Right ventricle myocardium superior (tissue), 1 donor: Measurements from ENCODE around the gene P3H4. TPM values are rescaled to one million over a fixed set of nuclear protein-coding genes. Genes with fewer than 3 reads are reported as not detected.

Experiments used
- ATAC-seq: fragments of 200-7000 bp; cut with Tn5 transposase; one replicate; pipeline ENCODE4 v1.9.1; 2020; ENCODE audit warnings: mild to moderate bottlenecking; ENCODE audit not compliant: poor library complexity
- DNase-seq: peaks from one replicate; pipeline ENCODE4 v3.0.0-alpha.2; 2020
- intact Hi-C: fragments of 100-400 bp; cut with DNase I; formaldehyde crosslinking; loops from one replicate; pipeline ENCODE4 v1.11.2; 2022
- total RNA-seq: library from RNA; stranded (reverse); fragmentation: NEBNext Ultra II Directional; extraction: Animal tissue kit (Norgen Biotek cat#: 25700); gene quantifications from one replicate; pipeline ENCODE4 v1.2.1, GENCODE V29; 2021
- donor health status: DM: no; HTN: yes; CAD: no; lungs with severe emphysema.

The P3H4 gene
- total RNA-seq, 1 donor from 2014 or later = 6.7 TPM

DNA sequence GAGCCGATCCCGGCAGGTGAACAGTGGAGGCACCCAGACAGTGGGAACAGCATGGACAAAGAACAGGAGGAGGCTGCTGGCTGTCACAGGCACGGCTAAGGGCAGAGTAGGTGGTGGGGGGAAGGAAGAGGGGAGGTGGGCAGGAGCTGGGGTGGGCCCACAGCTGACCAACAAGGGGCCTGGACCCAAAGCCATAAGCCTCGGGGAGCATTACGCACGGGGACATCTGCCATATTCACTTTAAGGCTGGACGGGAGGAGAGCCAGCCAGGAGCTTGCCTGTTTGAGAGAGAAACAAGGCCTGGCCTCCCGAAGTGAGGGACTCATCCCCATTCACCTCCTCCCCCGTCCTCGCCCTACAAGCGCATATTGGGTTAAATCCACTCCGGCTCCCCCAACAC, 57.7 kb downstream of the P3H4 start:
- ATAC-seq (peak; percentile 18), DNase-seq (no peak)
- intact Hi-C loops = no loop called here

Other genes starting within 250 kb of the P3H4 start
- not detected for gene KRT9, start 239.9 kb downstream of the P3H4 start, total RNA-seq
- not detected for gene KRT14, start 225.1 kb downstream of the P3H4 start, total RNA-seq
- not detected for gene KRT16, start 199.2 kb downstream of the P3H4 start, total RNA-seq
- gene KRT17, start 187.4 kb downstream of the P3H4 start, total RNA-seq = not detected
- gene EIF1, start 123.1 kb downstream of the P3H4 start, total RNA-seq = 1,143 TPM
- gene GAST, start 99.6 kb downstream of the P3H4 start, total RNA-seq = not detected
- gene HAP1, start 77.3 kb downstream of the P3H4 start, total RNA-seq = not detected
- 195 TPM for gene JUP, start 25.2 kb downstream of the P3H4 start, total RNA-seq
- gene FKBP10, start 1.1 kb upstream of the P3H4 start, total RNA-seq = 10.6 TPM
- 14.7 TPM for gene NT5C3B, start 24.3 kb upstream of the P3H4 start, total RNA-seq
- not detected for gene KLHL10, start 25.9 kb upstream of the P3H4 start, total RNA-seq
- 3.0 TPM for gene KLHL11, start 53.5 kb upstream of the P3H4 start, total RNA-seq
- 24.0 TPM for gene ACLY, start 107.0 kb upstream of the P3H4 start, total RNA-seq
- gene ODAD4, start 118.7 kb upstream of the P3H4 start, total RNA-seq = 0.75 TPM
- 23.0 TPM for gene CNP, start 154.8 kb upstream of the P3H4 start, total RNA-seq
- 81.2 TPM for gene DNAJC7, start 205.5 kb upstream of the P3H4 start, total RNA-seq
- 43.8 TPM for gene NKIRAS2, start 208.1 kb upstream of the P3H4 start, total RNA-seq
- 0.59 TPM for gene C17orf113, start 238.7 kb upstream of the P3H4 start, total RNA-seq